ENCODE measurements around the gene SLC6A19.

Gene SLC6A19

DNA sequence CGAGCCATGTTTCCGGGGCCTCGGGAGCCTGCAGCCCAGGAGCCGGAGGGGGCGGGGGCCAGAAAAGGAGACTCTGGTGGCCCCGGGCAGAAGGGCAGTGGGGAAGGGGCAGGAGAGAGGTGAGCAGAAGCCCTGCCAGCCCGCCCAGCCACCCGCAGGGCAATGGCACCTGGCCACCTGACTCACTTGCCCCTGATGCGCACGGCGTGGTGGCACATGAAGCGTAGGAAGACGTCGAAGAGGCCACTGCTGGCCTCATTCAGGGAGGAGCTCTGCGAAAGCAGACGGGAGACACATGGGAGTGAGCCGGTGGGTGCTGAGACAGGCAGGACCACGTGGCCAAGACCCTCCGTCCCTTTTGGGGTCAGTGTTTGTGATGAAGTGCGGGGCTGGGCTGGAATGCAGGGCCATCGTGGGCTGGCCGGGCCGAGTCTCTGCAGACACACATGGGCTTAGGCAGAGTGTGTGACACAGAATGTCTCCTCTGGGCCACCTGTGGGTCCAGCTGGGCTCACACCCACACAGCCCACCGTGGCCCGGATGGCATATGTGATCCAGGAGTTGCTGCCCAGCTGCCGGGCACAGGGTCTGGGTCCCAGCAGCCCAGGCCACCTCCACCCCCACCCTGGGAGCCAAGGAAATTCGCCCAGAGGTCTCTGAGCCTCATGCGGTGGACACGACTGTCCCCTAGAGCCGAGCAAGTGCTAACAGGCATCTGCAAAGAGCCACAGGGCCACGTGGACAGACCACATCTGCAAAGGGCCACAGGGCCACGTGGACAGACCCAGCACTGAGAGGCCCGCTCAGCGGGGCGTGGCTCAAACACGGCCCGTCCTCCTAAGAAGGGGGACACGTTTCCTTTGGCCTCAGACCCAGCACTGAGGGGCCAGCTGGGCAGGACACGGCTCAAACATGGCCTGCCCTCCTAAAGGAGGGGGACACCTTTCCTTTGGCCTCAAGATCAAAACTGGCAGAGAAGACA, 69.8 kb downstream of the SLC6A19 start:
- no peak for FAIRE-seq

- FAIRE-seq = no peak
These were observed 70.8 kb downstream of the SLC6A19 start for GRCh38 chr5:1272201-1272600.

DNA sequence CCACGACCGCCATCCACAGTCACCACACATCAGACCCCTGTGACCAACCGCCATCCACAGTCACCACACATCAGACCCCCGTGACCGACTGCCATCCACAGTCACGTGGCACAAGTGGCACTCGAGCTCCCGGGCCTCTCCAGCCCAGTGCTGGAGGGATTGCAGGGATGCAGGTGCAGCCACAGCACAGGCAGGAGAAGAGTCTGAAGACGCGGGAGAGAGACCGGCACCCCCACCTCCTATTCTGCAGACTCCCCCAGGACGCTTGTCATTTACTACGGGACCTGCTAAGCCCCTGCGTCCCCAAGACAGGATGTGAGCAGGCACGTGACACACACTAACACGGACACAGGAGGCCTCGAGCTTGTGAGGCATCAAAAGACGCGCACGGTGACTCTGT, 72.3 kb downstream of the SLC6A19 start:
- no peak for FAIRE-seq

GRCh38 chr5:1274471-1274870, 73.1 kb downstream of the SLC6A19 start:
- FAIRE-seq = no peak

All from TTC549 (cell line).